HG03460 (cell line): ENCODE measurements around the gene IPMK.
A peak's percentile ranks its signal among the peaks of the same experiment; 100 is the strongest.
"Not testable (repeated sequence)": the region's sequence is repeated elsewhere in the genome, so short reads cannot be mapped to it uniquely, and the experiment has no call there.

Experiments
- ATAC-seq: cut with Tn5 transposase; IDR thresholded peaks from one replicate; pipeline ENCODE4 v1.9.1; 2021; ENCODE audit not compliant: unreplicated experiment

The IPMK gene

GRCh38 chr10:58268454-58268945 is 806 bp upstream of the IPMK start:
- ATAC-seq = peak; percentile 0

GRCh38 chr10:58266826-58267712 is 625 bp downstream of the IPMK start:
- ATAC-seq = peak; percentile 3

GRCh38 chr10:58266003-58266825 is 1.5 kb downstream of the IPMK start:
- peak; percentile 9 for ATAC-seq

- no peak for ATAC-seq
Measured at GRCh38 chr10:58265249-58265648, 2.4 kb downstream of the IPMK start.

GRCh38 chr10:58264780-58265179 is 2.9 kb downstream of the IPMK start:
- no peak for ATAC-seq

- ATAC-seq = no peak
Measured at GRCh38 chr10:58262766-58263165, 4.9 kb downstream of the IPMK start.

- no peak for ATAC-seq
Measured at GRCh38 chr10:58260334-58260733, 7.4 kb downstream of the IPMK start.

GRCh38 chr10:58258977-58259692 is 8.6 kb downstream of the IPMK start:
- no peak for ATAC-seq

GRCh38 chr10:58256013-58256780 is 11.5 kb downstream of the IPMK start:
- ATAC-seq = not testable (repeated sequence)

GRCh38 chr10:58254644-58255043 is 13.1 kb downstream of the IPMK start:
- ATAC-seq = no peak

GRCh38 chr10:58253184-58253583 is 14.5 kb downstream of the IPMK start:
- ATAC-seq = no peak

GRCh38 chr10:58244666-58245065 is 23.0 kb downstream of the IPMK start:
- ATAC-seq = not testable (repeated sequence)

- not testable (repeated sequence) for ATAC-seq
Measured at GRCh38 chr10:58244242-58244641, 23.5 kb downstream of the IPMK start.

GRCh38 chr10:58243801-58244200 is 23.9 kb downstream of the IPMK start:
- not testable (repeated sequence) for ATAC-seq

GRCh38 chr10:58243269-58243668 is 24.4 kb downstream of the IPMK start:
- no peak for ATAC-seq

GRCh38 chr10:58241346-58241745 is 26.3 kb downstream of the IPMK start:
- no peak for ATAC-seq

GRCh38 chr10:58240531-58240930 is 27.2 kb downstream of the IPMK start:
- no peak for ATAC-seq

- no peak for ATAC-seq
Measured at GRCh38 chr10:58239561-58240169, 28.0 kb downstream of the IPMK start.

GRCh38 chr10:58237014-58237834 is 30.5 kb downstream of the IPMK start:
- ATAC-seq = no peak
